Measurements from ENCODE around the gene NTN4.

Gene NTN4

DNA sequence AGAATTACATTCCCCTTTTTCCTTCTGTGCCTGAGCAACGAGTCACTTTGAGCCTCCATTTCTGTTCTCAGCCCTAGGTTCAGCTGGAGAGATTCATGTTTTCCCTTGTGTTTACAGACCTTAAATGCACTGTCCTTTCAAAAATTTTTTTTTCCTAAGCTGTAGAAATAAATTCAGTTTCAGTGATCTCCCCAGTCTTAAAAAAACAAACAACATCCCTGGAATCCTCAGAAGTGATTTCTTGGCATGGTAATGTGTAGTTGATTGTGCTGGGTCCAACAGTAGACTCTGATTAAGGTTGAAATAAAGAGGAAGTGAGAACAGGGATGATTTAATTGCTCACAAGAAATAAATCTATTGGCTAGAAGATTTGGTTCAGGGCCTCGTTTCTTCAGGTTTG is 89.3 kb downstream of the NTN4 start:
- no peak for DNase-seq (ENCODE audit: extremely low read depth, low read depth)
- TF ChIP-seq, protein P1, sequence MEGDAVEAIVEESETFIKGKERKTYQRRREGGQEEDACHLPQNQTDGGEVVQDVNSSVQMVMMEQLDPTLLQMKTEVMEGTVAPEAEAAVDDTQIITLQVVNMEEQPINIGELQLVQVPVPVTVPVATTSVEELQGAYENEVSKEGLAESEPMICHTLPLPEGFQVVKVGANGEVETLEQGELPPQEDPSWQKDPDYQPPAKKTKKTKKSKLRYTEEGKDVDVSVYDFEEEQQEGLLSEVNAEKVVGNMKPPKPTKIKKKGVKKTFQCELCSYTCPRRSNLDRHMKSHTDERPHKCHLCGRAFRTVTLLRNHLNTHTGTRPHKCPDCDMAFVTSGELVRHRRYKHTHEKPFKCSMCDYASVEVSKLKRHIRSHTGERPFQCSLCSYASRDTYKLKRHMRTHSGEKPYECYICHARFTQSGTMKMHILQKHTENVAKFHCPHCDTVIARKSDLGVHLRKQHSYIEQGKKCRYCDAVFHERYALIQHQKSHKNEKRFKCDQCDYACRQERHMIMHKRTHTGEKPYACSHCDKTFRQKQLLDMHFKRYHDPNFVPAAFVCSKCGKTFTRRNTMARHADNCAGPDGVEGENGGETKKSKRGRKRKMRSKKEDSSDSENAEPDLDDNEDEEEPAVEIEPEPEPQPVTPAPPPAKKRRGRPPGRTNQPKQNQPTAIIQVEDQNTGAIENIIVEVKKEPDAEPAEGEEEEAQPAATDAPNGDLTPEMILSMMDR (IDR thresholded peaks at IDR 0.05; ENCODE audit: low read depth, low read length, missing control alignments): no peak
- H3K4me3 ChIP-seq (replicated peaks; ENCODE audit: low read depth, low read length): no peak overlapping the region

DNA sequence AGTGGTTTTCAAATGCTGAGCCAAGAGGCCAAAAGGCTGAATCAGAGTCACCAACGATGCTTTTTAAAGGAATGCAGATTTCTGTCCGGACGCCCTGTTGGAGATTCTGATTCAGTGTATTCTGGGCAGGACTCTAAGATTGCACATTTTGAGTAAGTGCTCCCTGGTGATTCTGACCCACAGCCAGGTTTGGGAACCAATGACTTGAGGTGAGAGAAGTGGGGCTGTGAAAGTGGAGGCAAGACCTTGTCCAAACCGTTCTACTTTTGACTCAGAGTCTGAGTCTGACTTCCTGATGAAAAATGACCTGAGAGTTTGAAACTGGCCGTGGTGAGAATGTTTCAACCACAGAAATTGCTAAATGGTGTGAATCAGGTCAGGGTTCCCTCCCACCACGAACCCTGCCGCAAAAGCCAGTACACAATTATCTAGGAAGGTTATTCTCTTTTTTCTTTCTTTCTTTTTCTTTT is 90.2 kb downstream of the NTN4 start:
- H3K4me3 ChIP-seq (replicated peaks; ENCODE audit: low read depth, low read length): no peak overlapping the region
- DNase-seq (ENCODE audit: extremely low read depth, low read depth): no peak
- TF ChIP-seq, protein P1 (IDR thresholded peaks at IDR 0.05; ENCODE audit: low read depth, low read length, missing control alignments): no peak

DNA sequence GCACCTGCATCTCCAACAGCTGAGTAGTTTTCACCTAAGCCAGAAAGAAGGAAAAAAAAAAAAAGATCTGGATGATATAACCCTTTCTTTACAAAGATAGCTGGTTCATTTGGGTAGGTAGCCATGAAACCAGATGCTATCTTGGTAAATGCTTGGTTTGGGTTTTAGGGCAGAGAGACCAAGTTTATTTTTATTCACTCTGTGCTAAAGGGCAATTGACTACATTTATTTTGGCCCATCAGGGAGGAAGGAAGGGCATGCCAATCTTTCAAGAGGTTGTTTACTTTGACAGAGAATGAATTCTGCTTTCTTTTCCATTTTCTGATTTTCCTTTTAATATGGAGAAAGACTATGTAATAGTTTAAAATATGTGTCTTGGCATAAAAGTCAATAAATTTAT is 91.0 kb downstream of the NTN4 start:
- DNase-seq (ENCODE audit: extremely low read depth, low read depth): no peak
- no peak overlapping the region for H3K4me3 ChIP-seq (replicated peaks; ENCODE audit: low read depth, low read length)
- TF ChIP-seq, protein P1 (IDR thresholded peaks at IDR 0.05; ENCODE audit: low read depth, low read length, missing control alignments): no peak

DNA sequence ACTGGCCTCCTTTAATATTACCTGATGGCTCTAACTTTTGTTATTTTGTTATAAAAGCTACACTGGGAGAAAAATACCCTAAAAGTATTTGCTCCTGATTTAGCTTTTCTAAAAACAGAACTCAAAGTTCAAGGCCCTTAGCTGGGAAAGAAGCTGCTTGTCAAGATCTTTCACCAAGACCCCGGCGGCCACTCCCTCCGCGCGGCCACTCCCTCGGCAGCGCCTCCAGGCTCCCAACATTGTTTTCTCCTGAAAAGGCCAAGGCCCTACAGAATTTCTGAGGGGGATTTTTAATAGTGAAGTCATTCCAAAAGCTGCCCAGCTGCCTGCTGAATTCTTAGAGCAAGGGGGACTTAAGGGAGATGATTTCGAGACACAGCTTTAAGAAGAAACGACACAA is 96.4 kb downstream of the NTN4 start:
- DNase-seq (ENCODE audit: extremely low read depth, low read depth): no peak
- TF ChIP-seq, protein P1 (IDR thresholded peaks at IDR 0.05; ENCODE audit: low read depth, low read length, missing control alignments): no peak
- no peak overlapping the region for H3K4me3 ChIP-seq (replicated peaks; ENCODE audit: low read depth, low read length)

DNA sequence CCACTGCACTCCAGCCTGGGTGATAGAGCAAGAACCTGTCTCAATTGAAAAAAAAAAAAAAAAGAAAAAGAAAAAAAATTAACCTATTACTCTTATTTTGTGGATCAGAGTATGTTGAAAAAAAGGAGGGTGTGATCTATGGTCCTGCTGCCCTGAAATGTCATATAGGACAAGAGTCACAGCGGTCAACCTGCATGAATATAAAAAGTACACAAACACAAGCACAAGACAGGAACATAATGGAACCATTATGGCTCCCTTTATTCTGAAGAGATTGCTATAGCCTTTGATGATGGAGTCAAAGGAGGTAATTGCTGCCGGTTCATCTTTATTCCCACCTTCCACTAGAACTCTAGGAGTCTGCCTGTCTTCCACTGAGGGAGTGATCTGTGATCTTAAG is 96.9 kb downstream of the NTN4 start:
- DNase-seq (ENCODE audit: extremely low read depth, low read depth): no peak
- TF ChIP-seq, protein P1 (IDR thresholded peaks at IDR 0.05; ENCODE audit: low read depth, low read length, missing control alignments): no peak
- H3K4me3 ChIP-seq (replicated peaks; ENCODE audit: low read depth, low read length): no peak overlapping the region

DNA sequence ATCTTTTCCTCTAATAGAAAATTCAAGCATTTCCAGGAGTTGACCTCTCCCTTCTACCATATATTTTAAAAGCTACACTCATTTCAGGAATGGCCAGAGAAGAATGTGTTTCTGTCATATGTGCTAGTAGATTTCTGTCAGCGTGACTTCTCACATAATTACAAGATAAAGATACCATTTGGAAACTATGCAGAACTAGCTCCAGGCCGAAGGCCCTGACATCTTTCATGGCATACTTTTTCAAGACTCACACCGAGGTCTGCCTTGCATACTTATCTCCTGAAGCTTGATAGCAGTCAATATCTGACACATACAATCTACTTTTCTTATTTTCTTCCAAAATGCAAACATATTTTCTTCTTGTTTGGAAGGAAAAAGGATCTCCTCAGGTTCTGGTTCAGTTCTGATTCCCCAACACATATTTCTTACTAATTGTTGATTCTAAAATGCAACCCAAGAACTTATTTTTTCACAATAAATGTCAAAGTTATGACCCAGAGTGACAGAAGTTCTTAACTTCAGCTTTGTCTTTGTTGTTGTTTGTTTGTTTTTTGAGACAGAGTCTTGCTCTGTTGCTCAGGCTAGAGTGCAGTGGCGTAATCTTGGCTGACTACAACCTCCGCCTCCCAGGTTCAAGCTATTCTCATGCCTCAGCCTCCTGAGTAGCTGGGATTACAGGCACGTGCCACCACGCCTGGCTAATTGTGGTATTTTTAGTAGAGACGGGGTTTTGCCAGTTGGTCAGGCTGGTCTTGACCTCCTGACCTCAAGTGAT is 99.5 kb downstream of the NTN4 start:
- H3K4me3 ChIP-seq (replicated peaks; ENCODE audit: low read depth, low read length): no peak overlapping the region
- TF ChIP-seq, protein P1 (IDR thresholded peaks at IDR 0.05; ENCODE audit: low read depth, low read length, missing control alignments): no peak
- no peak for DNase-seq (ENCODE audit: extremely low read depth, low read depth)

Measured in HFF-Myc (cell line).